ENCODE measurements around the gene ATP6V0D1.

The ATP6V0D1 gene

GRCh38 chr16:67413978-67414911 is 66.7 kb downstream of the ATP6V0D1 start:
- peaks cover 6% of the 10 kb centered on the region for H3K4me1 Mint-ChIP-seq
- H3K9me3 Mint-ChIP-seq = no peaks in the 10 kb centered on the region
- H3K27me3 Mint-ChIP-seq = peaks cover 8% of the 10 kb centered on the region
- ATAC-seq (ENCODE audit: low read depth) = no peak
- H3K36me3 Mint-ChIP-seq = no peaks in the 10 kb centered on the region
- DNase-seq (ENCODE audit: low spot score in 2 of 2) = no peak
- peak overlapping the region; percentile 0 for H3K4me3 Mint-ChIP-seq
- no peak overlapping the region for H3K27ac Mint-ChIP-seq

- Mint-ChIP-seq H3K9me3 (no peaks in the 10 kb centered on the region), H3K27ac (no peak overlapping the region), H3K27me3 (peaks cover 6% of the 10 kb centered on the region), H3K36me3 (no peaks in the 10 kb centered on the region), H3K4me3 (no peak overlapping the region), H3K4me1 (peaks cover 6% of the 10 kb centered on the region)
- ATAC-seq (ENCODE audit: low read depth) = no peak
- no peak for DNase-seq (ENCODE audit: low spot score in 2 of 2)
These were observed 68.7 kb downstream of the ATP6V0D1 start for GRCh38 chr16:67412294-67412693.

DNA sequence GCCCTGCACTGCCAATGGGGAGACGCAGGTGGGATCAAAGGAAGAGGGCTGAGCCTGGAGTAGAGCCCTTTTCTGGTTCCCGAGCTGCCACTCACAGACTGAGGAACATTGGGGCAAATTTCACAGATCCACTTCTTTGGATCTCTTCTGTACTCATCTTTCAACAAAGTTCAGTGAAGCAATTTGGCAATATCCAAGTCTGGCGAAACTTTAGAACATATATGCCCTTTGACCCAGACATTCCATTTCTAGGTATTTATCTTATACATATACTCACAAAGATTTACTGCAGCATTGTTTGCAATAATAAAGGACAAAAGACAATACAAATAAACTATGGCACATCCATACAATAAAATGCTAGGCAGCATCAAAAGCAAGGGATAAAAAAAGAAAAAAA is 69.6 kb downstream of the ATP6V0D1 start:
- no peak overlapping the region for H3K27ac Mint-ChIP-seq
- H3K36me3 Mint-ChIP-seq = no peaks in the 10 kb centered on the region
- no peak for ATAC-seq (ENCODE audit: low read depth)
- DNase-seq (ENCODE audit: low spot score in 2 of 2) = no peak
- H3K27me3 Mint-ChIP-seq = peaks cover 4% of the 10 kb centered on the region
- H3K4me1 Mint-ChIP-seq = peaks cover 3% of the 10 kb centered on the region
- H3K9me3 Mint-ChIP-seq = no peaks in the 10 kb centered on the region
- H3K4me3 Mint-ChIP-seq = no peak overlapping the region

- no peak overlapping the region for H3K27ac Mint-ChIP-seq
- peaks cover 4% of the 10 kb centered on the region for H3K27me3 Mint-ChIP-seq
- ATAC-seq (ENCODE audit: low read depth) (no peak), DNase-seq (ENCODE audit: low spot score in 2 of 2) (no peak)
- H3K4me1 Mint-ChIP-seq = peaks cover 3% of the 10 kb centered on the region
- no peaks in the 10 kb centered on the region for H3K36me3 Mint-ChIP-seq
- H3K4me3 Mint-ChIP-seq = no peak overlapping the region
- H3K9me3 Mint-ChIP-seq = no peaks in the 10 kb centered on the region
These were observed 71.3 kb downstream of the ATP6V0D1 start for GRCh38 chr16:67409631-67410030.

DNA sequence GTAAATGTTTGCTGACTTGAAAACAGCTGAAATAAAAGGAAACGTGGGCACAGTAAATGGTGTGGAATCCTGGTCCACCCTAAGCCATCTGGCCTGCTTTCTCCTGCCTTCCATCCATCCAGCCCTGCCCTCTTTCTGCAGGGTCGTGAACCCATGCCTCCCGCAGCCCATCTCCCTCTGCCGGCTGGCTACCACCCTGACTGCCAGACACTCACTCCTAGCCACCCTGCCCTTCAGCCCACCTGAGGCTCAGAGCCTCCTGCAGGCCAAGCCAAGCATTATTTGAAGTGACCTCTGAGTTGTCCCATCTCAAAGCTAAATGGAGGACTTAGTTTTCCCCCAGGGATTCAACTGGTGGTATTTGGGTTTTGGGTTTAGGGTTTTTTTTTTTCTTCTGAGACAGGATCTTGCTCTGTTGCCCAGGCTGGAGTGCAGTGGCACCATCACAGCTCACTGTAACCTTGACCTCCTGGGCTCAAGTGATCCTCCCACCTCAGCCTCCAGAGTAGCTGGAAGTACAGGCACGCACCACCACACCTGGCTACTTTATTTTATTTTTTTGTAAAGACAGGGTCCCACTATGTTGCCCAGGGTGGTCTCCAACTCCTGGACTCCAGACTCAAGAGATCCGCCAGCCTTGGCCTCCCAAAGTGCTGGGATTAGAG is 73.0 kb downstream of the ATP6V0D1 start:
- Mint-ChIP-seq H3K4me3 (no peak overlapping the region), H3K27ac (no peak overlapping the region), H3K4me1 (no peaks in the 10 kb centered on the region), H3K27me3 (peaks cover 7% of the 10 kb centered on the region), H3K9me3 (no peaks in the 10 kb centered on the region), H3K36me3 (no peaks in the 10 kb centered on the region)
- ATAC-seq (ENCODE audit: low read depth) = no peak
- DNase-seq (ENCODE audit: low spot score in 2 of 2) = no peak

GRCh38 chr16:67407176-67407787 is 73.7 kb downstream of the ATP6V0D1 start:
- Mint-ChIP-seq H3K27me3 (peaks cover 9% of the 10 kb centered on the region), H3K9me3 (no peaks in the 10 kb centered on the region), H3K27ac (no peak overlapping the region), H3K4me1 (no peaks in the 10 kb centered on the region), H3K4me3 (no peak overlapping the region), H3K36me3 (no peaks in the 10 kb centered on the region)
- DNase-seq (ENCODE audit: low spot score in 2 of 2) = no peak
- ATAC-seq (ENCODE audit: low read depth) = no peak

DNA sequence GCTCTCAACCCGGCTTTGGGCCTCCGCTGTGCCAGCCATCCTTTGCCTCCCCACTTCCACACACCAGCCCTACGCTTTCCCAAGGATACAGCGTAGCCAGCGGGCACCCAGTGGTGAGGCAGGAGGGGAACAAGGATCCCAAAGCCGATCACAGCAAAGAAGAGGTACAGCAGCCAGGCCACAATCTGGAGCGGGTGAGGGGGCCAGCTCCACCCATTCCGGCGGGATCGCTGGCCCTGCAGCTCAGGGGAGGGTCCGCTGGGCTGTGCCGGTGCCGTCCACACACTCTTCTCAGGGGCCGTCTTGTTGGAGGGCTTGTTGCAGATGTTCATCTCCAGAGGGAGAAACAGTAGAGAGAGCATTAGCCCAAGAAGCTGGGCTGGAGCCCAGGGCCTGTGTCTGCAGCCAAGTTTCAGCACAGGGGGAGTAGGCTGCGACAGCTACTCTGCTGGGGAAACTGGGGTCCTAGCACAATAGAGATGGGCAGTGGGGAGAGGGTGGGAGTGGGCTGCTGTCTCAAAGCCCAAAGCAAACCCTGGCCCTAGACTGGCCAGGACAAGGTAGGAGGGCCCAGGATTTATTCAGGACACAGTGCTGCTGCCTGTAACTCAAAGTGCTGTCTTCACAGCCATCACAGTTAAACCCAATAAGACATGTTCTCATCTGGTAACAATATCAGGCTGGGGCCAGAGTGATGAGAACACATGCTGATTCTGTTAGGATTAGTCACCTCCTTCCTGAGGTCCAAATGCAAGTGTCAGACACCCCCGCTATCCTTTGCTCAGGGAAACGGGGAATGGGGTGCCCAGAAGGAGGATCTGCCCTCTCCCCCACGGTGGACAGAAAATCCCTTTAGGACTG is 74.6 kb downstream of the ATP6V0D1 start:
- no peaks in the 10 kb centered on the region for H3K4me1 Mint-ChIP-seq
- H3K9me3 Mint-ChIP-seq = no peaks in the 10 kb centered on the region
- no peak for DNase-seq (ENCODE audit: low spot score in 2 of 2)
- no peak overlapping the region for H3K4me3 Mint-ChIP-seq
- peaks cover 8% of the 10 kb centered on the region for H3K27me3 Mint-ChIP-seq
- no peak for ATAC-seq (ENCODE audit: low read depth)
- no peaks in the 10 kb centered on the region for H3K36me3 Mint-ChIP-seq
- no peak overlapping the region for H3K27ac Mint-ChIP-seq

DNA sequence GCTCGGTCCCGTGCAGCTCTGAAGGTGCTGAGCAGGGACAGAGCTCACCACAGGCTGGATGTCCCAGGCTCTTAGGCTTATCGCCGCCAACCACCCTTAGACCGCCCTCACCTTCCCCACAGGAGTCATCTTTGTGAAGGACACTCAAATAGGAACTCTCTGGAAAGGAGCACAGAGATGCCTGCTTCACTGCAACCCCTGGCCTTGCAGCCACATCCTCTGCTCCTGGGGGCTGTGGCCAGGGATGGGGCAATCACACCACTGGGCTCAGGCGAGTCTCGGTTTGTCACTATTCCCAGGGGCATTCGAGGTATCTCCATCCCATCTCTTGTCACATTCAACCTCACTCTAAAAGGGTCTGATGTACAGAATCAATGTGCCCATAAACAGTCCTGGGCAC is 75.6 kb downstream of the ATP6V0D1 start:
- H3K4me1 Mint-ChIP-seq = no peaks in the 10 kb centered on the region
- no peak for ATAC-seq (ENCODE audit: low read depth)

DNA sequence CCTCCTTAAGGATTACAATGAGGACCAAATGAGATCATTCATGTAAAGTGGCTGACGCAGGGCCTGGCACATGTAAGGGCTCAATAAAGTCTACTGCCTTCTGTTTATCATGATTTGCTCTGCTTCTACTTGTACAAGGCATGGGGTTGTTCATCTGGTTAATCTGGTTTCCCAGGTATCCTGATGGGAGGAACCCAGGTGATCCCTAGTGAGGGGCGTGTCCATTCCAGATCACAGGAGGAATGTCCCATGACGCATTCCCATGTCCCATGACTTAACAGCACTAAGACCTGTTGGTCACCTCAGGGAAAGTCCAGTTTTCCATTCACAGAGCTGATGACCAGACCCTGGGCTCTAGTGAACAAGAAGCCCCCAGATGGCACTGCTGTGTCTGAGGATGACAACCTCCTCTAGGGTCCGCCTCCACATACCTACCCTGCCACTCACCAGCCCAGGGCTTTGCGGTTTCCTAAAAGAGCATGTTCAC is 76.2 kb downstream of the ATP6V0D1 start:
- Mint-ChIP-seq H3K27ac (no peak overlapping the region), H3K4me3 (no peak overlapping the region), H3K27me3 (peaks cover 8% of the 10 kb centered on the region), H3K36me3 (no peaks in the 10 kb centered on the region), H3K4me1 (no peaks in the 10 kb centered on the region), H3K9me3 (no peaks in the 10 kb centered on the region)
- DNase-seq (ENCODE audit: low spot score in 2 of 2) = no peak
- ATAC-seq (ENCODE audit: low read depth) = no peak

More for the DNA sequence above, 75.6 kb downstream of the ATP6V0D1 start:
- no peaks in the 10 kb centered on the region for H3K9me3 Mint-ChIP-seq
- no peaks in the 10 kb centered on the region for H3K36me3 Mint-ChIP-seq
- no peak overlapping the region for H3K27ac Mint-ChIP-seq
- H3K4me3 Mint-ChIP-seq = no peak overlapping the region
- H3K27me3 Mint-ChIP-seq = peaks cover 8% of the 10 kb centered on the region
- DNase-seq (ENCODE audit: low spot score in 2 of 2) = no peak

GRCh38 chr16:67403976-67404555 is 76.9 kb downstream of the ATP6V0D1 start:
- no peak for DNase-seq (ENCODE audit: low spot score in 2 of 2)
- Mint-ChIP-seq H3K36me3 (no peaks in the 10 kb centered on the region), H3K9me3 (no peaks in the 10 kb centered on the region), H3K27ac (no peak overlapping the region), H3K4me3 (no peak overlapping the region), H3K27me3 (peaks cover 8% of the 10 kb centered on the region), H3K4me1 (no peaks in the 10 kb centered on the region)
- no peak for ATAC-seq (ENCODE audit: low read depth)

GRCh38 chr16:67400901-67401300 is 80.1 kb downstream of the ATP6V0D1 start:
- Mint-ChIP-seq H3K36me3 (no peaks in the 10 kb centered on the region), H3K27ac (no peak overlapping the region), H3K4me1 (no peaks in the 10 kb centered on the region), H3K4me3 (no peak overlapping the region), H3K27me3 (peaks cover 9% of the 10 kb centered on the region), H3K9me3 (no peaks in the 10 kb centered on the region)
- ATAC-seq (ENCODE audit: low read depth) (no peak), DNase-seq (ENCODE audit: low spot score in 2 of 2) (no peak)

- no peak for ATAC-seq (ENCODE audit: low read depth)
- Mint-ChIP-seq H3K27me3 (peaks cover 9% of the 10 kb centered on the region), H3K9me3 (no peaks in the 10 kb centered on the region), H3K4me1 (no peaks in the 10 kb centered on the region), H3K27ac (no peak overlapping the region), H3K4me3 (no peak overlapping the region), H3K36me3 (no peaks in the 10 kb centered on the region)
- no peak for DNase-seq (ENCODE audit: low spot score in 2 of 2)
These were observed 80.9 kb downstream of the ATP6V0D1 start for GRCh38 chr16:67399749-67400704.

Measured in memory B cell (primary cell).